KOPT-K1 (cell line): ENCODE data around the gene BUB3.

ENCODE experiments used
- H3K27ac ChIP-seq: fragments of 200-600 bp; sonication (generic); 2 replicates; pipeline ENCODE4 v1.5.1; 2016; ENCODE audit warnings: antibody characterized with exemption, mild to moderate bottlenecking, low read depth, low read length; ENCODE audit not compliant: poor library complexity, severe bottlenecking
- H3K36me3 ChIP-seq: fragments of 200-600 bp; sonication (generic); 2 replicates; pipeline ENCODE4 v1.5.1; 2017; ENCODE audit warnings: antibody characterized with exemption, mild to moderate bottlenecking, low read length, moderate library complexity; ENCODE audit not compliant: insufficient read depth
- H3K9me3 ChIP-seq: fragments of 200-600 bp; sonication (generic); 2 replicates; pipeline ENCODE4 v1.5.1; 2017; ENCODE audit warnings: antibody characterized with exemption, low read length, mild to moderate bottlenecking; ENCODE audit not compliant: insufficient read depth, poor library complexity, severe bottlenecking

BUB3 gene, protein sequence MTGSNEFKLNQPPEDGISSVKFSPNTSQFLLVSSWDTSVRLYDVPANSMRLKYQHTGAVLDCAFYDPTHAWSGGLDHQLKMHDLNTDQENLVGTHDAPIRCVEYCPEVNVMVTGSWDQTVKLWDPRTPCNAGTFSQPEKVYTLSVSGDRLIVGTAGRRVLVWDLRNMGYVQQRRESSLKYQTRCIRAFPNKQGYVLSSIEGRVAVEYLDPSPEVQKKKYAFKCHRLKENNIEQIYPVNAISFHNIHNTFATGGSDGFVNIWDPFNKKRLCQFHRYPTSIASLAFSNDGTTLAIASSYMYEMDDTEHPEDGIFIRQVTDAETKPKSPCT

DNA sequence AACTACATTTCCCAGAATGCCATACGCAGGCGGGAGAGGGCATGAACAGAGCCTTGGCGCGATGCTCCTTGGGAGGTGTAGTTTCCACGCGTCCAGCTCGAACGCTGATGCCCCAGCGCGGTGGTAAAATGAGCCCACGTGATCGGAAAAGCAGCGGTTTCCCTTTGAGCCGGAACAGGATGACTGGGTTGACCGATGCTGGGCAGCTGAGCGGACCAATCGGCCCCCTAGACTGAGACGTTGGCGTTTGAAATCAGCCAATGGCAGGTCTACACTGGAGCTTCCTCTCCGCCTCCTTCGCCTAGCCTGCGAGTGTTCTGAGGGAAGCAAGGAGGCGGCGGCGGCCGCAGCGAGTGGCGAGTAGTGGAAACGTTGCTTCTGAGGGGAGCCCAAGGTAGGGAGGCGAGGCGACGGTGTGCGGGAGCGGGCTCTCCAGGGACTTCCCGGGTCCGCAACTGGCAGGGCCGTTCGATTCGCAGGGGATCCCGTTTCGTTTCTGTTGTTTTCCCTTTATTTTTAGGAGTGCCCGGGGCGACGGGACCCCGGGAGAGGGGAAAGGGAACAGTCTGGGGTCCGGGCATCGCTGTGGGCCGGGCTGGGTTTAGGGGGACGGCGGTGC, at the start of gene BUB3:
Gene BUB3 (plus strand): TSS at position 311 of the 619 bp plus-strand sequence. CDS start 516 bp downstream, outside the sequence.
- Histone ChIP-seq H3K36me3 (peaks cover 45% of the 10 kb centered on the region), H3K27ac (peak within 1 kb of the TSS; percentile 97)

DNA sequence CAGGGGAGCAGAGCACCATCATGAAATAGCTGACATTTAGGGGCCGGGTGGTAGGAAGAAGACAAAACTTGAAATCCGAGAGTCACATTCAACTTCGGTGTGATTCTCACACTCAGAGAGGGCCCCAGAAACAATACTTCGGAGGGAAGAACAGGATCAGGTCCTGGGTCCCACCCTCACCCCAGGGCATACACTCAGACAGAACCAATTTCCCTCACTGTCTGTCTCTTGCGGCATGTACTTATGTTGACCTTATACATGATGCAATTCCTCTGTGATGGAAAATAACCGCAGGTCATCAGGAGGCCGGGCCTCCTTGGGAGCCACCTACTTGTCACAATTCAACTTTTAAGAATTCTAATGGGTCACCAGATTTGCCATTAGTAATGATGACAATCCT, 44.7 kb upstream of the BUB3 start:
- no peaks in the 10 kb centered on the region for H3K9me3 ChIP-seq
- H3K27ac ChIP-seq: no peak overlapping the region
- no peaks in the 10 kb centered on the region for H3K36me3 ChIP-seq

More for the DNA sequence above, at the start of gene BUB3:
- H3K9me3 ChIP-seq: peaks cover 9% of the 10 kb centered on the region

DNA sequence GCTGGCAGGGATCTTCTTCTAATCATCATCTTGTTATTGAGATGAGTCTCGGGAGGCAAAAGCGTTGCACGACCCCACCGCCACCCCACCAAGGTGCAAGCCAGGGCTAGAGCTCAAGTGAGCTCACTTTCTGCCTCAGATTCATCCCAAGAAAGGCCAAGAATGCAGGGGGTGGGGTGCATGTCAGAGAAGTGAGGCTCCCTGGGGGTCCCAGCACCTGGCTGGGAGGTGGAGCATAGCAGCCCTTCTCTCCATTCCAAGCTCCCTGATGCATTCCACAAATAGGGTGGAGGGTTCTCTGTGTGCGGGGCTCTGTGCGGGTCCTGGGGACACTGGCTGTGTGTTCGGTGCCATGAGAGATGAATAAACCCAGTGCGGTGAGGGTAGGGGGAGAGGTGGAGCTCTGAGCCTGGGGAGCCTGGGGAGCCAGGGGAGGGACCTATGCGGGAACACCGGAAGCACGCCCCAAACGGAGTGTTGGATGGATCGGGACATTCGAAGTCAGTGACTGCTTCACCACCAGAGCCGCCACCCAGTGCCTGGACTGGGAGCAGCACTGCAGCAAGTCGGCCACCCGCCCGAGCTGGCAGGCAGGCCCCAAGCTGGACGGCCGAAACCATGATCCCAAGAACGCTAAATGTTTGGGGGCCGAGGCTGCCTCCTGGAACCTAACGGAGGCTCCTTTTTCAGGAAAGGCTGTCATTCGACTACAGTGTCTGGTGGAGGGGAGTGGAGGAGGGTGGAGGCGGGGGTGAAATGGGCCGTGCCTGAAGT, 36.4 kb upstream of the BUB3 start:
- H3K36me3 ChIP-seq: no peaks in the 10 kb centered on the region
- H3K9me3 ChIP-seq: no peaks in the 10 kb centered on the region
- H3K27ac ChIP-seq: no peak overlapping the region

DNA sequence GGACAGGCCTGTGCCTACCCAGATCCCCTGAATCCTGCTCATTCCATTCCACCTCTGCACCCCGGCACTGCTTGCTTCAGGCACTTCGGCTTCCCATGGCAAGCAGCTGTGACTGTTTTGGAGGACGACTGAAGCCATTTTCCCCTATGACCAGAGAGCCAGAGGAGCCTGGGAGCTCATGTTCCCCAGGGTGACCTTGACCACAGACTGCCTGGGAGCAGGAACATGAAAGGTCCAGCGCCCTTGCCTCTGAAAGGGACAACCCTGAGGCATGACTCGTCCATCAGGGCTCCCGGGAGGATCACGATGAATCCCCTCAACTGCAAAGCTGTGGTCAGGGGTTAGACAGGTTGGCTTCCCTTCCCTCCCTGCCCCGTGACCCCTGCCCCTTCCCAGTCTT, 35.1 kb upstream of the BUB3 start:
- no peaks in the 10 kb centered on the region for H3K9me3 ChIP-seq
- H3K36me3 ChIP-seq: no peaks in the 10 kb centered on the region
- H3K27ac ChIP-seq: no peak overlapping the region

DNA sequence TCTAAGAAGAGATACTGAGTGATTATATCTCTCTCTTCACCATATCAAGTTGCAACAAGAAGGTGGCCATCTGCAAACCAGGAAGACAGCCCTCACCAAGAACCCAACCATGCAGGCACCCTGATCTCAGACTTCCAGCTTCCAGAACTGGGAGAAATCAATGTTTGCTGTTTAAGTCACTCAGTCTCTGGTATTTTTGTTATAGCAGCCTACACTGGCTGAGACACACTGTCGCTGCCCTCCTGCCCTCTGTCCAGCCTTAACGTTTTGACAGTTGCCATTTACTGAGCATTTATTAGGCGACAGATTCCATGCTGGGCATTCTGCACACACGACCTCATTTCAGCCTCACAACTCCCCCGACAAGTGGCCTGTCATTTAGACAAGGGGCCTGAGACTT, 28.0 kb upstream of the BUB3 start:
- Histone ChIP-seq H3K27ac (no peak overlapping the region), H3K9me3 (peaks cover 10% of the 10 kb centered on the region), H3K36me3 (no peaks in the 10 kb centered on the region)

DNA sequence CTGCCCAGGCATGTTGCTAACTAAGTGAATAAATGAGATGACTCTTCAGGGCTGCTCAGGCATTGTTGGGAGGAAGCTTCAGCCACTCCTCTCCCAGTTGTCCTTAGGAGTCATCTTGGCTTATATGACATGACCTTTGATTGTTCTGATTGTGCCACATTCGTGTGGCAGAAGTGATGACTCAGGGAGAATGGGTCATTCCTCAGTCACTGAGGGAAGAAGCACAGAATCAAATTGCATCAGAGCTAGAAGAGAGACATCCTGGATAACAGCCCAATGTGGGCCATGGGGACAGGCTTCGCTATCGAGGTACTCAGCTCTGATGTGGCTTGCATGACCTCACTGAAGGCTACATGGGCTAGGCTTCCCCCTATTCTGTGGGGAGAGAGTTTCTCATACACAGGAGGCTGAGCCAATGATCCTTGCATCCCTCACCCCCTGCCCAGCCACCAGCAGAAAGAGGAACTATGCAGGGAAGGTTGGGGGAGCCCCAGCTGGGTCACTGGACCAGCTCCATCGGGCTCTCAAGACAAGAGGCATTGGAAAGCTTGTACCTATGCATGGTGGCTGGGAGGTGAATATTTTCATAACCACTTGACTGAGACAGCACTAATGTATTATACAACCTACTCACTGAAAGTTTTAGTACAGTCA, 24.5 kb upstream of the BUB3 start:
- Histone ChIP-seq H3K9me3 (peaks cover 10% of the 10 kb centered on the region), H3K27ac (no peak overlapping the region), H3K36me3 (no peaks in the 10 kb centered on the region)

DNA sequence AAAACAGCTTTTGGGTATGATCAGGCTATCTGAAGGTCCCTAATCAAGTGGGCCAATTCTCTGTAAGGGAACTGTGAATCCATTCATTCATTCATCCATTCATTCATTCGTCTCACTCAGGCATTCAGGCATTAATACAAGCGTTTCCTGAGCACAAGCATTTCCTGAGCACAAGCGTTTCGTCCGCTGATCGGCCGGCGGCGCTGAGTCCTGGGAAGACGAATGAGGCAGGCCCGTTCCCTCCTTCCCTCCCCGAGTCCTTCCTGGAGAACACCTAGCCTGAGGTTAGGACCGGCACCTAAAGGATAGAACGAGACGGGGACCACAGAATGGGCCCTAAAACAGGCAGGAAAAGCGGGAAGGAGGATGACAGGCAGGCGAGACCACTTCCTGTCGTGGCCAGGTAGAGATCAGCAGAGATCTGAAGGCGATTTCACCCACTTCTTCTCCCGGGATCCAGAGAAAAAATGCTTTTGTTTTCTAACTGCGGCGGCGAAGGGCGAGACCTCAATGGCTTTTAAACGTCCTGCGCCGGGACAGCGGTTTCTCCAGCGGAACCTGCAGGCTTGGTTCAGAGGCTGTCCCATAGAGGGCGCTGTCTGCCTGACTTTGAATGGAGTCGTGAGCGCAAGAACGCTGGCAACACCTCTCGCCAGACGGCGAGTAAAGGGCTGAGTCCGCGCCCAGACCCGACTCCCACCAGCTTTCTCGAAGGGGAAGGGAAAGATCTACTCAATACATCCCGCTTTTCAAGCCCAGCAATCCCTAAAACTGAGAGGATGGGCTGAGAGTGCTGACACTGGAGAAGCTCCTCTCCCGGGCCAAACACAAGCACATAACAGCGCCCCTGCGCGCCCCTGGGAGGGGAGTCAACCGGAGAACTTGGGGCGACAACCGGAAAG, 21.4 kb upstream of the BUB3 start:
- Histone ChIP-seq H3K36me3 (no peaks in the 10 kb centered on the region), H3K27ac (no peak overlapping the region), H3K9me3 (peaks cover 13% of the 10 kb centered on the region)

DNA sequence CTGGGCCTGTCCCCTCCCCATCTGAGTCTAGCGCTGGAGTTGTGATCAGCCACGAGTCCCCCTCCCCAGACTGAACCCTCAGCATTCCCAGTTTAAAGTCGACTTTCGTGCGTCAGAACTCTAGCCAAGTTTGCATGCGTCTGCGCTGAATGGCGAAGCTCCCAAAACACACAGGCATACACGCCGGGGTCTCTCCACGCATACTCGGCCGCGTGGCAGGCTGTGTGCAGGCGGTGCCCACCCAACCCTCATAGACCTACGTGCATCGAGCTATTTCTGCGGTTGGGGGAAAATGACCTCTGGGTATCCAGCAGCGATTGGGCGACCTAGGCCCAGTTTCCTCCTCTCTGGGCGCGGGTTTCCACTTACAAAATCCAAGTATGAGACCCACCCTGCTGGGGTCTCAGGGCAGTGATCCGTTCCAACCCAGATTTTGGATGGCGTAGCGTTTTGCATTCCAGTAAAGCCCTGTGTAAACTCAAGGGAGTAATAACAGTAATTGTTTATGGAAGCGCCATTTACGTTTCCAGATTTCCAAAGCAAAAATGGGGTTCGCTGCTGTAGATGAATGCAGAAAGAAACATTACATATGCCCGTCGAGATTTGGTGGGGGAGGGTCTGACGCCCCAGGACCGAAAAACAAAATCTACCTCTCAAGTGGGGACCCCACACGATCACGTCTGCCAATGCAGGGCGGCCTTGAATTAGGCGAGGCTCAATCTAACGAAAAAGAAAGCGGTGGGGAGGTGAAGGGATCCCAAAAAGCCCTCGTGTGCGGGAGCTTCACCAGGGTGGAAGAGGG, 20.5 kb upstream of the BUB3 start:
- no peak overlapping the region for H3K27ac ChIP-seq
- H3K9me3 ChIP-seq: peaks cover 5% of the 10 kb centered on the region
- no peaks in the 10 kb centered on the region for H3K36me3 ChIP-seq

DNA sequence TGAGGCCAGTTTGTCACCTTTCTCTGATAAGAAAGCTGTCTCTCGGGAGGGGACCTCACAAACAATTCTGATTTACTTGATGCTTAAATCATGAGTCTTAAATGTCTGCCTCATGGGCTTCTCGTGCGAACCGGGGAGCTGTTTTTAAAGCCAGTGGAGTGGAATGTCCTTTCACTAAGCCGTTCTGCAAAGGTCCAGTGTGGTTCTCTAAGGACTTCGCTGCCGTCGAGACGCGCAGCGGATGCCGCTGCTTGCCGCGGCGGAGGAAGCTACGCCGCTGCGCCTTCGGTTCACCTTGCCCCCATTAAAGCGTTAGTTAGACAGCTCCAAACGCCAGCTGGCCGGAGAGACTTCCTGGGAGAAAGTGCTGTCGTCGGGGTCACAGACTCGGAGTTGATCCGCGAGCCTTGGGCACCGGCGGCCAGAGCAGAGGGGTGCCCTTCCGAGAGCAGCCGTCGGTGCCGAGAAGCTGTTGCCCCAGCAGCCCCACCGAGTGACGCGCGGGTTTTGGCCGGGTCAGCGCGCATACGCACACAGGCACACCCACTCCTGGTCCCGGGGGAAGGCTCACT, 19.8 kb upstream of the BUB3 start:
- Histone ChIP-seq H3K36me3 (no peaks in the 10 kb centered on the region), H3K27ac (no peak overlapping the region), H3K9me3 (peaks cover 3% of the 10 kb centered on the region)

DNA sequence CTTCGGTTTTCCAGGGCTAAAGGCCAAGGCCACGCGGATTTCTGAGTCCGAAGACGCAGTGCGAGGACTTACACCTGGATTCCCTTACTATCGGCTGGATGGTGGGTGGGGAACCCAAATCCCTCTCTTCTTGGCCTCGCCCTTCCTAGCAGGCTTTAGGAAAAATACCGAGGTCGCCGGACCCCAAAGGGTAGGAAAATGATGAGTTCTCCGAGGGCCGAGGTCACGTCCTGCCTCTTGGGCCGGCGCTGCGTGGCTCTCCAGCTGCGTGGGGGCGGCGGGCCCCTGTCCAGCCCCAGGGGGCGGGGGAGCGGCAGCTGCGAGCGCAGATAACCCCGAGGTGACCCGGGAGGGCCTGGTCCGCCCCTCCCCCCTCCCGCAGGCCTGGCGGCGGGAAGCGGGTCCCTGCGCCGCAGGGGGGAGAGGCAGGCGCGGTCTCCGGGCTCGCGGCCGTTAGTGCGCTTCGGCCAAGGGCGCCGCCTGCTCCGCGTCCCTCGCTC, 19.2 kb upstream of the BUB3 start:
- H3K27ac ChIP-seq: peak overlapping the region; percentile 44

DNA sequence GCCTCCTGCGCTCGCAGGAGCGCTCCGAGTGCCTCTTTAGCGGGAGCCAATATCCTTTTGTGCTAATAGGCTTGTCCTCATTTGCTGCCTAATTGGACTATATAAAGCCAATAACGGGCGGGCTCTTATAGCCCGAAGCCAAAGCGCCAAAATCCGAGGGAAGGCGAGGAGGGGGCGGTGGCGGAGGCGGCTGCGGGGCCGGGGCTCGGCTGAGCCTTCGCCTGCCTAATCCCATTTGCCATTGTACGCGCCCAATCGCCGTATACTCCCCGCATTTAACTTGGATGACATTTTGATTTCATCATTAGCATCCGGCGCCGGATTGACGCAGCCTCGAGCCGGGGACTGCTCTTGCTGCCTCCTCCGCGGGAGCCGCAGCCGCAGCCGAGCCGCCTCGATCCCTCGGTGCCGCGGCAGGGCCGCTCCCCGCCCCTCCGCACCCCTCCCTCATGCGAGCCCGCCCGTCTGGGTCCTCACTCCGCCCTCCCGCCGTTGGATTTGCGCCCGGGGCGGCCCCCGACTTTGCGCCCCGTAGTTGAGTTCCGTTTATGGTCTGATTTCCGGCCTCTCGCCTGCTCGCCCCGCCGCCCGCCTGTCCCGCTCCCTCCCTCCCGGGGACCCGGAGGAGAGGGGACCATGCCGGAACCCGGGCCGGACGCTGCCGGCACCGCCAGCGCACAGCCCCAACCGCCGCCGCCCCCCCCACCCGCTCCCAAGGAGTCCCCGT, 18.6 kb upstream of the BUB3 start, which contains the start of gene HMX3:
Gene HMX3 (plus strand): TSS at position 556 of the 727 bp plus-strand sequence. CDS start 81 bp downstream, at position 637.
- Histone ChIP-seq H3K27ac (peak within 1 kb of the TSS; percentile 44), H3K9me3 (peaks cover 3% of the 10 kb centered on the region)

More for the DNA sequence above, 19.2 kb upstream of the BUB3 start:
- Histone ChIP-seq H3K36me3 (no peaks in the 10 kb centered on the region), H3K9me3 (peaks cover 3% of the 10 kb centered on the region)

DNA sequence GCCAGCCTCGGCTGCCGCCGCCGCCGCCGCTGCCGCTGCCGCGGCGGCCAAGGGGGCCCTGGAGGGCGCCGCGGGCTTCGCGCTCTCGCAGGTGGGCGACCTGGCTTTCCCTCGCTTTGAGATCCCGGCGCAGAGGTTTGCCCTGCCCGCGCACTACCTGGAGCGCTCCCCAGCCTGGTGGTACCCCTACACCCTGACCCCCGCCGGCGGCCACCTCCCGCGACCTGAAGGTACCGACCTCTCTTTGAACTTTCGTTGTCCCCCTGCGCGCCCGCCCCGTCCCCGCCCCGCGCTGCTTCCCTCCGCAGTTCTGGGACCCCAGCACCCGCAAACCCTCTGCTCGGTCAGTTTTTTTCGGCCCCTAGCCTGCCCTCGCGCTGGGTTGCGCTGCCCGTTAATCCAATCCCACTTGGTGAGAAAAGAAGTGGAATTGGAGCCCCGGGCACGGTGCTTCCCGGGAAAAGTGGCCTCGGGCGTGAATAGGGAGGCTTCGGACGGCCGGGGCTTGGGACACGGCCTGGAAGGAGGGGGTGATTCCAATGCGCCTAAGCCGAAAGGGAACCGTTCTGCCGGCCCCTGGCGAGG, 17.9 kb upstream of the BUB3 start:
- Histone ChIP-seq H3K36me3 (no peaks in the 10 kb centered on the region), H3K27ac (no peak overlapping the region)

More for the DNA sequence above, 18.6 kb upstream of the BUB3 start, which contains the start of gene HMX3:
- no peaks in the 10 kb centered on the region for H3K36me3 ChIP-seq

More for the DNA sequence above, 17.9 kb upstream of the BUB3 start:
- peaks cover 3% of the 10 kb centered on the region for H3K9me3 ChIP-seq
